Progenitor cell of endocrine pancreas (in vitro differentiated cells): ENCODE data around the gene MIB1. TPM values are rescaled to one million over a fixed set of nuclear protein-coding genes. Genes with fewer than 3 reads are reported as not detected.

Experiments used
- DNase-seq: peaks from one replicate; pipeline ENCODE4 v3.0.0; 2021; ENCODE audit warnings: low spot score; ENCODE audit not compliant: unreplicated experiment
- H3K27ac Mint-ChIP-seq: 2 replicates; pipeline ENCODE4 v1.8.0; 2021; ENCODE audit warnings: mild to moderate bottlenecking, moderate library complexity, mixed read lengths
- H3K27me3 Mint-ChIP-seq: 2 replicates; pipeline ENCODE4 v1.8.0; 2021; ENCODE audit warnings: mixed read lengths
- H3K36me3 Mint-ChIP-seq: 2 replicates; pipeline ENCODE4 v1.8.0; 2022; ENCODE audit warnings: mixed read lengths; ENCODE audit not compliant: insufficient read depth
- H3K4me1 Mint-ChIP-seq: 2 replicates; pipeline ENCODE4 v1.8.0; 2021; ENCODE audit warnings: low read depth, mixed read lengths
- H3K4me3 Mint-ChIP-seq: 2 replicates; pipeline ENCODE4 v1.8.0; 2021; ENCODE audit warnings: low read depth, mild to moderate bottlenecking, moderate library complexity, mixed read lengths
- H3K9me3 Mint-ChIP-seq: 2 replicates; pipeline ENCODE4 v1.8.0; 2021; ENCODE audit warnings: low read depth, mixed read lengths
- total RNA-seq: library from RNA; stranded (reverse); gene quantifications from 2 replicates; pipeline ENCODE4 v1.2.1, GENCODE V29; 2021
- TF ChIP-seq, protein P1 (sequence below): fragments of 200-600 bp; sonication (generic); IDR thresholded peaks from one replicate; pipeline ENCODE4 v1.5.0; 2021; ENCODE audit warnings: antibody characterized with exemption, mild to moderate bottlenecking; ENCODE audit not compliant: unreplicated experiment

Gene MIB1
- total RNA-seq, 1 donor from 2014 or later: 79.5 TPM

DNA sequence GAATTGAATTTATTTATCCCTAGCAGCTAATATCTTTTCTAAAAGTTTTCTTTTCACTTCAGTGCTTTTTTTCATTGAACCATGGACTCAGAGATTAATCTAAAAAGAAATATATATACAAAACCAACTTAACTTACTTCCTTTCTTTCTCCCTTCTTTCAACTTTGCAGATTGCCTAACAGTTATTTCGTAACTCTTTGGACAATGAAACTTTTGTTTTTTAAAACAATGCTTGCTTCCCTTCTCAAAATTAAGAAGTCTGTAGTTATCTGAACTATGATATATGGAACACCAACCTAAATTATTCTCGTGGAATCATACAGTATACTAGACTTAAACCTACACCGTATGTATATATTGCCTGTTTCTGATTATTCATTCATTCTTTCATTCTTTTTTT lies 62.9 kb downstream of the MIB1 start:
- H3K27ac Mint-ChIP-seq: no peak overlapping the region
- no peaks in the 10 kb centered on the region for H3K27me3 Mint-ChIP-seq
- H3K36me3 Mint-ChIP-seq: peaks cover 31% of the 10 kb centered on the region
- H3K4me1 Mint-ChIP-seq: no peaks in the 10 kb centered on the region
- H3K4me3 Mint-ChIP-seq: no peak overlapping the region
- H3K9me3 Mint-ChIP-seq: peaks cover 3% of the 10 kb centered on the region
- TF ChIP-seq, protein P1, sequence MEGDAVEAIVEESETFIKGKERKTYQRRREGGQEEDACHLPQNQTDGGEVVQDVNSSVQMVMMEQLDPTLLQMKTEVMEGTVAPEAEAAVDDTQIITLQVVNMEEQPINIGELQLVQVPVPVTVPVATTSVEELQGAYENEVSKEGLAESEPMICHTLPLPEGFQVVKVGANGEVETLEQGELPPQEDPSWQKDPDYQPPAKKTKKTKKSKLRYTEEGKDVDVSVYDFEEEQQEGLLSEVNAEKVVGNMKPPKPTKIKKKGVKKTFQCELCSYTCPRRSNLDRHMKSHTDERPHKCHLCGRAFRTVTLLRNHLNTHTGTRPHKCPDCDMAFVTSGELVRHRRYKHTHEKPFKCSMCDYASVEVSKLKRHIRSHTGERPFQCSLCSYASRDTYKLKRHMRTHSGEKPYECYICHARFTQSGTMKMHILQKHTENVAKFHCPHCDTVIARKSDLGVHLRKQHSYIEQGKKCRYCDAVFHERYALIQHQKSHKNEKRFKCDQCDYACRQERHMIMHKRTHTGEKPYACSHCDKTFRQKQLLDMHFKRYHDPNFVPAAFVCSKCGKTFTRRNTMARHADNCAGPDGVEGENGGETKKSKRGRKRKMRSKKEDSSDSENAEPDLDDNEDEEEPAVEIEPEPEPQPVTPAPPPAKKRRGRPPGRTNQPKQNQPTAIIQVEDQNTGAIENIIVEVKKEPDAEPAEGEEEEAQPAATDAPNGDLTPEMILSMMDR: no peak
- DNase-seq: no peak

DNA sequence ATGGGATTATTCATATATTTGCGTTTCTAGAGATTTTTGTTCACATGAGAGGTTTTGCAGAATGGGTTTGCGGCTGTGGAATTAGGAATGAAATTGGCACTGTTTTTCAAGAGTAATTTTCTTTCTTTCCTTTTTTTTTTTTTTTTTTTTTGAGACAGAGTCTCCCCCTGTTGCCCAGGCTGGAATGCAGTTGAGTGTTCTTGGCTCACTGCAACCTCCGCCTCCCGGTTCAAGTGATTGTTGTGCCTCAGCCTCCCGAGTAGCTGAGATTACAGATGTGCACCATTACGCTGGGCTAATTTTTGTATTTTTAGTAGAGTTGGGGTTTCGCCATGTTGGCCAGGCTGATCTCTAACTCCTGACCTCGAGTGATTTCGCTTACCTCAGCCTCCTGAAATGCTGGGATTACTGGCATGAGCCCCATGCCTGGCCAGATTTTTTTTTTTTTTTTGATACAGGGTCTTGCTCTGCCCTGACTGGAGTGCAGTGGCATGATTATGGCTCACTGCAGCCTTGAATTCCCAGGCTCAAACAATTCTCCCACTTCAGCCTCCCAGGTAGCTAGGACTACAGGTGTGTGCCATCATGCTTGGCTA lies 65.3 kb downstream of the MIB1 start:
- Mint-ChIP-seq H3K4me1 (no peaks in the 10 kb centered on the region), H3K27ac (no peak overlapping the region), H3K27me3 (no peaks in the 10 kb centered on the region), H3K9me3 (peaks cover 23% of the 10 kb centered on the region), H3K36me3 (peaks cover 51% of the 10 kb centered on the region), H3K4me3 (no peak overlapping the region)
- no peak for DNase-seq
- TF ChIP-seq, protein P1: no peak

DNA sequence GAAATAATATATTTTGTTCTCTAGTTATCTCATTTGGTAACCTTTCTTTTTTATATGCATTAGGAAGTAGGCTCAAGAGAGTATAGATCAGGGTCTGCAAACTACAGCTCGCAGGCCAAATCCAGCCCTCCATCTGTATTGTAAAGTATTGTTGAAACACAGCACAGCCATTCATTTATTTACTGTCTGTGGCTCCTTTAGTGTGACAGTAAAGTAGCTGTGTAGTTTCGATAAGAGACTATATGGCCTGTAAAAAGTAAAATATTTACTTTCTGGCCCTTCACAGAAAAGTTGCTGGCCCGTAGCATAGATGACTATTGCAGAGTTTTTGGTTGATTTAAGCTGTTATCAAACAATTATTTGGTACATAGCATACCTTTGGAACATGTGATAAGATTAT lies 67.6 kb downstream of the MIB1 start:
- Mint-ChIP-seq H3K27ac (no peak overlapping the region), H3K9me3 (peaks cover 23% of the 10 kb centered on the region), H3K36me3 (peaks cover 49% of the 10 kb centered on the region), H3K27me3 (no peaks in the 10 kb centered on the region), H3K4me3 (no peak overlapping the region), H3K4me1 (no peaks in the 10 kb centered on the region)
- TF ChIP-seq, protein P1: no peak
- DNase-seq: no peak

DNA sequence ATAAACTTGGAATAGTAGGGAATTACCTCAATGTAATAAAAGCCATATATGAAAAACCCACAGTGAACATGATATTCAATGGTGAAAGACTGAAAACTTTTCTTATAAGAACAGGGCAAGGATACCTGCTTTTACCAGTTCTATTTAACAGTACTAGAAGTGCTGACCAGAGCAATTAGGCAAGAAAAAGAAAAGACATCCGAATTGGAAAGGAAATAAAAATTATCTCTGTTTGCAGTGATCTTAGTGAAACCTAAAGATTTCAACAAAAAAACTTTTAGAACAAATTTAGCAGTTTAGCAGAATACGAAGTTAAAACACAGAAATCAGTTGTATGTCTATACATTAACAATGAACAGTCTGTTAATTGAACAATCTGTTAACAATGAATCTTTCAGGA lies 69.1 kb downstream of the MIB1 start:
- Mint-ChIP-seq H3K4me1 (no peaks in the 10 kb centered on the region), H3K27me3 (no peaks in the 10 kb centered on the region), H3K4me3 (no peak overlapping the region), H3K9me3 (peaks cover 23% of the 10 kb centered on the region), H3K36me3 (peaks cover 49% of the 10 kb centered on the region), H3K27ac (no peak overlapping the region)
- DNase-seq: no peak
- TF ChIP-seq, protein P1: no peak

DNA sequence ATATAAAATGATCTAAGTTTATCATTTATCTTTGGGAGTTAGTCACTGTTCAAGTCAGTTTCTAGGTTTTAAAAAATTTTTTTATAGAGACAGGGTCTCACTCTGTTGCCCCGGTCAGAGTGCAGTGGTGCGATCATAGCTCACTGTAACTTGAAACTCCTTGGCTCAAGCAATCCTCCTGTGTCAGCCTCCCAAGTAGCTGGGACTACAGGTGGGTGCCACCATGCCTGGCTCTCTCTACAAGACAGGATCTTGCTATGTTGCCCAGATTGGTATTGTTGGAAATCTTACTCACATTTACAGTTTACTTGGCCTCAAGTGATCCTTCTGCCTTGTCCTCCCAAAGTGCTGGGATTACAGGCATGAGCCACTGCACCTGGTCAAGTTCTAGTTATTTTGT lies 74.5 kb downstream of the MIB1 start:
- peaks cover 35% of the 10 kb centered on the region for H3K36me3 Mint-ChIP-seq
- H3K4me3 Mint-ChIP-seq: no peak overlapping the region
- no peak overlapping the region for H3K27ac Mint-ChIP-seq
- TF ChIP-seq, protein P1: no peak
- DNase-seq: no peak
- no peaks in the 10 kb centered on the region for H3K4me1 Mint-ChIP-seq
- no peaks in the 10 kb centered on the region for H3K27me3 Mint-ChIP-seq
- peaks cover 8% of the 10 kb centered on the region for H3K9me3 Mint-ChIP-seq
